CD14-positive monocyte (primary cell): ENCODE results near the gene AFF3. TPM values are rescaled to one million over a fixed set of nuclear protein-coding genes. Genes with fewer than 3 reads are reported as not detected.

ENCODE experiments used
- DNase-seq, 3 donors: peaks; one replicate each; pipeline ENCODE4 v3.0.0-alpha.2; 2011 to 2022
- H2AFZ ChIP-seq: 2 replicates; pipeline ENCODE4 v1.6.0; 2012; ENCODE audit warnings: mild to moderate bottlenecking, low read depth, low read length, inconsistent platforms; ENCODE audit not compliant: insufficient read depth, poor library complexity, severe bottlenecking
- H3K27ac ChIP-seq, 2 donors: 1 replicate in 1 of 2; 2 replicates in 1 of 2; pipeline ENCODE4 v1.5.1; 2012 to 2013; ENCODE audit warnings: low read length in 2 of 2, control low read depth in 1 of 2, inconsistent platforms in 1 of 2, low read depth in 1 of 2, mild to moderate bottlenecking in 1 of 2
- H3K27me3 ChIP-seq, 2 donors: one replicate each; pipeline versions ENCODE4 v1.6.0 to v1.6.1; 2011 to 2013; ENCODE audit warnings: low read length in 2 of 2; ENCODE audit not compliant: control insufficient read depth in 2 of 2, insufficient read depth in 2 of 2
- H3K36me3 ChIP-seq, 2 donors: replicated peaks in 1 of 2; 1 replicate in 1 of 2; 2 replicates in 1 of 2; pipeline versions ENCODE4 v1.5.1 to v1.6.1; 2012 to 2013; ENCODE audit warnings: low read length in 2 of 2, control low read depth in 1 of 2, inconsistent platforms in 1 of 2, mild to moderate bottlenecking in 1 of 2; ENCODE audit not compliant: insufficient read depth in 2 of 2, control insufficient read depth in 1 of 2
- H3K4me1 ChIP-seq, 2 donors: 1 replicate in 1 of 2; 2 replicates in 1 of 2; pipeline versions ENCODE4 v1.5.1 to v1.6.1; 2012 to 2013; ENCODE audit warnings: low read length in 2 of 2, control low read depth in 1 of 2, inconsistent platforms in 1 of 2, mild to moderate bottlenecking in 1 of 2, moderate library complexity in 1 of 2; ENCODE audit not compliant: insufficient read depth in 2 of 2, control insufficient read depth in 1 of 2
- H3K4me2 ChIP-seq: replicated peaks from 2 replicates; pipeline ENCODE3; 2012; ENCODE audit warnings: low read length, moderate library complexity, mild to moderate bottlenecking; ENCODE audit not compliant: poor library complexity, severe bottlenecking; ENCODE audit errors: extremely low read depth
- H3K4me3 ChIP-seq, 3 experiments: fragments of 200-600 bp in 1 of 3; sonication (generic) in 1 of 3; replicated peaks in 1 of 3; 1 replicate in 2 of 3; 2 replicates in 1 of 3; pipeline ENCODE4 v1.5.1; 2011 to 2013; ENCODE audit warnings: low read length in 3 of 3, mild to moderate bottlenecking in 3 of 3, control low read depth in 2 of 3, low read depth in 2 of 3, inconsistent platforms in 1 of 3, moderate library complexity in 1 of 3
- H3K79me2 ChIP-seq: 2 replicates; pipeline ENCODE4 v1.6.0; 2012; ENCODE audit warnings: mild to moderate bottlenecking, control low read depth, inconsistent platforms, low read length, moderate library complexity; ENCODE audit not compliant: insufficient read depth
- H3K9ac ChIP-seq: 2 replicates; pipeline ENCODE4 v1.6.0; 2017; ENCODE audit warnings: low read length, mild to moderate bottlenecking; ENCODE audit not compliant: insufficient read depth, poor library complexity, severe bottlenecking
- H3K9me3 ChIP-seq, 2 donors: replicated peaks in 1 of 2; 1 replicate in 1 of 2; 2 replicates in 1 of 2; pipeline versions ENCODE4 v1.5.1 to v1.6.1; 2012 to 2013; ENCODE audit warnings: low read length in 2 of 2, control low read depth in 1 of 2; ENCODE audit not compliant: control insufficient read depth in 1 of 2, insufficient read depth in 1 of 2
- H4K20me1 ChIP-seq: 2 replicates; pipeline ENCODE4 v1.6.0; 2012; ENCODE audit warnings: mild to moderate bottlenecking, low read length, control low read depth, moderate library complexity; ENCODE audit not compliant: insufficient read depth
- H3K27ac Mint-ChIP-seq, 7 donors: one replicate each; pipeline ENCODE4 v1.8.0; 2020; ENCODE audit warnings: mild to moderate bottlenecking in 7 of 7, mixed read lengths in 7 of 7, moderate library complexity in 6 of 7, inconsistent platforms in 2 of 7
- H3K27me3 Mint-ChIP-seq, 3 donors: one replicate each; pipeline ENCODE4 v1.8.0; 2021 to 2022; ENCODE audit warnings: low read depth in 3 of 3, mild to moderate bottlenecking in 3 of 3, mixed read lengths in 3 of 3, moderate library complexity in 3 of 3, inconsistent platforms in 1 of 3
- H3K36me3 Mint-ChIP-seq, 2 donors: one replicate each; pipeline ENCODE4 v1.8.0; 2020; ENCODE audit warnings: mixed read lengths in 2 of 2, inconsistent platforms in 1 of 2, mild to moderate bottlenecking in 1 of 2
- H3K4me1 Mint-ChIP-seq: one replicate; pipeline ENCODE4 v1.8.0; 2020; ENCODE audit warnings: mild to moderate bottlenecking, mixed read lengths
- H3K4me3 Mint-ChIP-seq, 2 donors: one replicate each; pipeline ENCODE4 v1.8.0; 2020; ENCODE audit warnings: mild to moderate bottlenecking in 2 of 2, mixed read lengths in 2 of 2, moderate library complexity in 1 of 2
- H3K9me3 Mint-ChIP-seq, 7 donors: one replicate each; pipeline ENCODE4 v1.8.0; 2020 to 2022; ENCODE audit warnings: mixed read lengths in 7 of 7, mild to moderate bottlenecking in 6 of 7, moderate library complexity in 6 of 7, inconsistent platforms in 2 of 7
- CTCF ChIP-seq: fragments of 200-600 bp; IDR thresholded peaks from one replicate; pipeline ENCODE4 v1.8.0; 2022; ENCODE audit warnings: antibody characterized with exemption, mild to moderate bottlenecking
- WGBS: methylation state at CpG from one replicate; pipeline ENCODE4 v1.1.5; 2013; ENCODE audit warnings: missing lambda C conversion rate; ENCODE audit not compliant: insufficient coverage; 5-methylcytosine and 5-hydroxymethylcytosine counted together
- intact Hi-C, 2 donors: fragments of 100-400 bp; cut with micrococcal nuclease; formaldehyde crosslinking; loops; one replicate each; pipeline versions ENCODE4 v1.15.0 to v1.15.1; 2023
- polyA plus RNA-seq, 3 donors: library from polyadenylated mRNA; depleted of rRNA in 1 of 3; unstranded in 2 of 3; stranded (reverse) in 1 of 3; fragments of 300-500 nt in 2 of 3; fragments of >200 nt in 1 of 3; fragmentation: Illumina TruSeq in 2 of 3; gene quantifications; 1 replicate in 2 of 3; 2 replicates in 1 of 3; pipeline ENCODE4 v1.2.3, GENCODE V29; 2012 to 2021

AFF3 gene
- polyA plus RNA-seq, 3 donors: 0.17 to 4.1 (median 0.49) TPM

GRCh38 chr2:99651930-99652670 is 490.3 kb downstream of the AFF3 start:
- H3K4me3 ChIP-seq: no peak overlapping the region
- H3K4me1 ChIP-seq: peaks cover 0 to 5% of the 10 kb centered on the region in 2 donors
- no peak overlapping the region for H2AFZ ChIP-seq
- TF ChIP-seq CTCF: no peak
- no peaks in the 10 kb centered on the region for H3K36me3 ChIP-seq
- peaks cover 14% of the 10 kb centered on the region for H3K4me1 Mint-ChIP-seq
- no peak overlapping the region for H3K4me3 Mint-ChIP-seq
- DNase-seq: no peak
- whole genome bisulfite sequencing: 83% methylated on average over 5 of the region's 9 CpGs
- no peak overlapping the region for H3K27ac ChIP-seq
- H3K27me3 Mint-ChIP-seq: peaks cover 0 to 2% (median 1%) of the 10 kb centered on the region in 3 donors
- H3K9me3 Mint-ChIP-seq: peaks cover 0 to 3% (median 0%) of the 10 kb centered on the region in 7 donors
- no peaks in the 10 kb centered on the region for H3K27me3 ChIP-seq
- H3K9me3 ChIP-seq: no peaks in the 10 kb centered on the region
- peaks cover 2 to 8% of the 10 kb centered on the region in 2 donors for H3K36me3 Mint-ChIP-seq
- no peaks in the 10 kb centered on the region for H4K20me1 ChIP-seq
- no peak overlapping the region for H3K27ac Mint-ChIP-seq
- no peak overlapping the region for H3K9ac ChIP-seq
- H3K79me2 ChIP-seq: no peaks in the 10 kb centered on the region
- intact Hi-C loops: no loop called here
- no peak overlapping the region for H3K4me2 ChIP-seq

GRCh38 chr2:99648906-99649789 is 493.2 kb downstream of the AFF3 start:
- WGBS: 100% methylated on average over 1 of the region's 13 CpGs
- intact Hi-C loops: no loop called here
- no peak overlapping the region for H3K4me3 ChIP-seq
- no peak overlapping the region for H3K4me3 Mint-ChIP-seq
- no peak for TF ChIP-seq CTCF
- peaks cover 0 to 5% (median 0%) of the 10 kb centered on the region in 7 donors for H3K9me3 Mint-ChIP-seq
- no peak overlapping the region for H3K4me2 ChIP-seq
- H3K36me3 ChIP-seq: no peaks in the 10 kb centered on the region
- H3K27ac ChIP-seq: no peak overlapping the region
- H3K9ac ChIP-seq: no peak overlapping the region
- H3K36me3 Mint-ChIP-seq: peaks cover 5 to 18% of the 10 kb centered on the region in 2 donors
- no peaks in the 10 kb centered on the region for H4K20me1 ChIP-seq
- peaks cover 0 to 5% of the 10 kb centered on the region in 2 donors for H3K4me1 ChIP-seq
- no peaks in the 10 kb centered on the region for H3K27me3 Mint-ChIP-seq
- DNase-seq: no peak
- H3K27me3 ChIP-seq: no peaks in the 10 kb centered on the region
- H3K27ac Mint-ChIP-seq: no peak overlapping the region
- H2AFZ ChIP-seq: no peak overlapping the region
- peaks cover 14% of the 10 kb centered on the region for H3K4me1 Mint-ChIP-seq
- no peaks in the 10 kb centered on the region for H3K9me3 ChIP-seq
- H3K79me2 ChIP-seq: no peaks in the 10 kb centered on the region
